KMS-11 (cell line): ENCODE results near the gene ZBTB20.

Experiments
- H2AFZ ChIP-seq: fragments of 200-600 bp; sonication (generic); 2 replicates; pipeline ENCODE4 v1.6.1; 2016; ENCODE audit warnings: antibody characterized with exemption, mixed run types, low read depth
- H3K27ac ChIP-seq: fragments of 200-600 bp; sonication (generic); 2 replicates; pipeline ENCODE4 v1.6.1; 2016; ENCODE audit warnings: mild to moderate bottlenecking, mixed run types
- H3K27me3 ChIP-seq: fragments of 200-600 bp; sonication (generic); 2 replicates; pipeline ENCODE4 v1.6.1; 2017; ENCODE audit warnings: mild to moderate bottlenecking, low read depth, mixed run types, moderate library complexity; ENCODE audit not compliant: insufficient read depth
- H3K36me3 ChIP-seq: fragments of 200-600 bp; sonication (generic); 2 replicates; pipeline ENCODE4 v1.6.1; 2017; ENCODE audit warnings: mild to moderate bottlenecking, mixed run types; ENCODE audit not compliant: insufficient read depth
- H3K4me1 ChIP-seq: fragments of 200-600 bp; sonication (generic); 2 replicates; pipeline ENCODE4 v1.6.1; 2016; ENCODE audit warnings: mild to moderate bottlenecking, low read depth, mixed run types; ENCODE audit not compliant: poor library complexity, severe bottlenecking
- H3K4me2 ChIP-seq: fragments of 200-600 bp; sonication (generic); 2 replicates; pipeline ENCODE4 v1.7.0; 2016; ENCODE audit warnings: mild to moderate bottlenecking, mixed run types
- H3K4me3 ChIP-seq: fragments of 200-600 bp; sonication (generic); IDR thresholded peaks from 2 replicates; pipeline ENCODE4 v1.6.1; 2017; ENCODE audit warnings: low read depth, low read length, mixed read lengths; ENCODE audit not compliant: insufficient read depth
- H3K79me2 ChIP-seq: fragments of 200-600 bp; sonication (generic); 2 replicates; pipeline ENCODE4 v1.6.1; 2016; ENCODE audit warnings: low read depth, mixed run types; ENCODE audit not compliant: insufficient read depth
- H3K9ac ChIP-seq: fragments of 200-600 bp; sonication (generic); 2 replicates; pipeline ENCODE4 v1.6.1; 2016; ENCODE audit warnings: mild to moderate bottlenecking, mixed run types
- H4K20me1 ChIP-seq: fragments of 200-600 bp; sonication (generic); 2 replicates; pipeline ENCODE4 v1.6.1; 2016; ENCODE audit warnings: mild to moderate bottlenecking, mixed run types; ENCODE audit not compliant: insufficient read depth
- CTCF ChIP-seq: fragments of 200-600 bp; sonication (generic); conservative IDR thresholded peaks from 2 replicates; pipeline ENCODE4 v1.6.1; 2017; ENCODE audit warnings: low read depth, mild to moderate bottlenecking, antibody characterized with exemption, low read length, moderate library complexity, mixed read lengths

The ZBTB20 gene

GRCh38 chr3:114586119-114586518, 561.0 kb downstream of the ZBTB20 start:
- Histone ChIP-seq H3K27me3 (peaks cover 15% of the 10 kb centered on the region; the same call in 1 of the 2 replicates), H3K79me2 (no peaks in the 10 kb centered on the region), H3K36me3 (no peaks in the 10 kb centered on the region)

GRCh38 chr3:114585687-114586086, 561.4 kb downstream of the ZBTB20 start:
- Histone ChIP-seq H3K36me3 (no peaks in the 10 kb centered on the region), H3K4me3 (no peak overlapping the region), H3K9ac (no peak overlapping the region), H2AFZ (no peak overlapping the region), H3K79me2 (no peaks in the 10 kb centered on the region), H3K27ac (no peak overlapping the region), H4K20me1 (no peaks in the 10 kb centered on the region), H3K4me2 (no peak overlapping the region), H3K4me1 (peaks cover 35% of the 10 kb centered on the region), H3K27me3 (peaks cover 15% of the 10 kb centered on the region; the same call in 1 of the 2 replicates)
- no peak for TF ChIP-seq CTCF

More at GRCh38 chr3:114586119-114586518, 561.0 kb downstream of the ZBTB20 start:
- H4K20me1 ChIP-seq = no peaks in the 10 kb centered on the region
- TF ChIP-seq CTCF = no peak
- H3K27ac ChIP-seq = no peak overlapping the region
- H2AFZ ChIP-seq = no peak overlapping the region
- peaks cover 35% of the 10 kb centered on the region for H3K4me1 ChIP-seq
- H3K4me3 ChIP-seq = no peak overlapping the region
- no peak overlapping the region for H3K4me2 ChIP-seq
- no peak overlapping the region for H3K9ac ChIP-seq

GRCh38 chr3:114584734-114585371, 562.2 kb downstream of the ZBTB20 start:
- Histone ChIP-seq H3K36me3 (no peaks in the 10 kb centered on the region), H2AFZ (no peak overlapping the region), H3K4me3 (no peak overlapping the region), H4K20me1 (no peaks in the 10 kb centered on the region), H3K4me2 (no peak overlapping the region), H3K27me3 (peaks cover 15% of the 10 kb centered on the region; the same call in 1 of the 2 replicates), H3K4me1 (peaks cover 35% of the 10 kb centered on the region), H3K27ac (no peak overlapping the region), H3K79me2 (no peaks in the 10 kb centered on the region), H3K9ac (no peak overlapping the region)
- no peak for TF ChIP-seq CTCF

GRCh38 chr3:114582929-114583328, 564.2 kb downstream of the ZBTB20 start:
- Histone ChIP-seq H3K9ac (no peak overlapping the region), H3K79me2 (no peaks in the 10 kb centered on the region), H3K4me2 (peak overlapping the region; percentile 19; the same call in 1 of the 2 replicates), H3K36me3 (no peaks in the 10 kb centered on the region), H3K4me3 (no peak overlapping the region), H3K27me3 (peaks cover 15% of the 10 kb centered on the region; the same call in 1 of the 2 replicates), H3K4me1 (peaks cover 35% of the 10 kb centered on the region), H2AFZ (no peak overlapping the region), H3K27ac (no peak overlapping the region), H4K20me1 (no peaks in the 10 kb centered on the region; the same call in 1 of the 2 replicates)
- no peak for TF ChIP-seq CTCF
